ENCODE data around the gene CHP2. TPM values are rescaled to one million over a fixed set of nuclear protein-coding genes. Genes with fewer than 3 reads are reported as not detected.

CHP2 gene
- polyA plus RNA-seq, 1 of the 3 experiments (the other 2 are of a cell fraction) = not detected

DNA sequence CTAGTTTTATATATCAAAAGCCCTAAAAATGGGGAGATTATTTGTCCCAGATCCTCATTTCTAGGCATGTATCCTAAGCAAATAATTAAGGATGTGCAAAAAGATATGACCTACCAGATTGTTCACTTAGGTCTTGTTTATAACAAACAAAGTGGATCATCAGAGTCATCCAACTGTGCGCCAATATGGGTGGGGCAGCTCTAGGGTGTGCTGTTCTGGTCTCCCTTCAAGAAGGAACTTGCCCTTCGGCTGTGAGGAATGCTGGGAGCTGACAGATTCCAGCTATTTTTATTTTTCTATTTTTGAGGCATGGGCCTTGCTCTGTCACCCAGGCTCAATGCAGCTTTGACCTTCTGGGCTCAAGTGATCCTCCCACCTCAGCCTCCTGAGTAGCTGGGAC is 13.8 kb downstream of the CHP2 start:
- Histone ChIP-seq H3F3A (replicated peaks; ENCODE audit: insufficient read depth) (no peaks in the 10 kb centered on the region), H3K36me3 (replicated peaks in 1 of 2; ENCODE audit: control insufficient read depth in 1 of 2, insufficient read depth in 2 of 2, low read length in 1 of 2) (no peaks in the 10 kb centered on the region), H3K4me1 (ENCODE audit: control insufficient read depth in 1 of 2, insufficient read depth in 2 of 2, low read depth in 1 of 2, low read length in 1 of 2) (no peaks in the 10 kb centered on the region), H3K27ac (ENCODE audit: low read depth in 2 of 2, low read length in 1 of 2) (no peak overlapping the region), H3K4me3 (ENCODE audit: low read depth in 2 of 2, low read length in 1 of 2) (no peak overlapping the region), H3K9me2 (no peaks in the 10 kb centered on the region), H3K4me2 (no peak overlapping the region), H3K27me3 (ENCODE audit: insufficient read depth) (no peaks in the 10 kb centered on the region), H4K20me1 (ENCODE audit: insufficient read depth) (no peaks in the 10 kb centered on the region), H3K9ac (no peak overlapping the region), H3K9me3 (no peaks in the 10 kb centered on the region), H3K79me2 (ENCODE audit: insufficient read depth) (no peaks in the 10 kb centered on the region), H2AFZ (ENCODE audit: low read depth) (no peak overlapping the region)
- CTCF ChIA-PET = interaction anchor here (0.8 kb wide), 2 partner anchors 35 to 730 kb away, joined by 3 read pairs; no protein-coding TSS in a partner anchor
- TF ChIP-seq, protein P1, sequence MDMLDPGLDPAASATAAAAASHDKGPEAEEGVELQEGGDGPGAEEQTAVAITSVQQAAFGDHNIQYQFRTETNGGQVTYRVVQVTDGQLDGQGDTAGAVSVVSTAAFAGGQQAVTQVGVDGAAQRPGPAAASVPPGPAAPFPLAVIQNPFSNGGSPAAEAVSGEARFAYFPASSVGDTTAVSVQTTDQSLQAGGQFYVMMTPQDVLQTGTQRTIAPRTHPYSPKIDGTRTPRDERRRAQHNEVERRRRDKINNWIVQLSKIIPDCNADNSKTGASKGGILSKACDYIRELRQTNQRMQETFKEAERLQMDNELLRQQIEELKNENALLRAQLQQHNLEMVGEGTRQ (IDR thresholded peaks at IDR 0.05; ENCODE audit: borderline replicate concordance, low read depth, low read length) = no peak
- TF ChIP-seq, protein P2, sequence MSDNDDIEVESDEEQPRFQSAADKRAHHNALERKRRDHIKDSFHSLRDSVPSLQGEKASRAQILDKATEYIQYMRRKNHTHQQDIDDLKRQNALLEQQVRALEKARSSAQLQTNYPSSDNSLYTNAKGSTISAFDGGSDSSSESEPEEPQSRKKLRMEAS (IDR thresholded peaks at IDR 0.05; ENCODE audit: low read depth) = no peak
- TF ChIP-seq GABPA (IDR thresholded peaks at IDR 0.05; ENCODE audit: low read depth) = no peak
- TF ChIP-seq, protein P3, sequence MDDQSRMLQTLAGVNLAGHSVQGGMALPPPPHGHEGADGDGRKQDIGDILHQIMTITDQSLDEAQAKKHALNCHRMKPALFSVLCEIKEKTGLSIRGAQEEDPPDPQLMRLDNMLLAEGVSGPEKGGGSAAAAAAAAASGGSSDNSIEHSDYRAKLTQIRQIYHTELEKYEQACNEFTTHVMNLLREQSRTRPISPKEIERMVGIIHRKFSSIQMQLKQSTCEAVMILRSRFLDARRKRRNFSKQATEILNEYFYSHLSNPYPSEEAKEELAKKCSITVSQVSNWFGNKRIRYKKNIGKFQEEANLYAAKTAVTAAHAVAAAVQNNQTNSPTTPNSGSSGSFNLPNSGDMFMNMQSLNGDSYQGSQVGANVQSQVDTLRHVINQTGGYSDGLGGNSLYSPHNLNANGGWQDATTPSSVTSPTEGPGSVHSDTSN (IDR thresholded peaks at IDR 0.05) = no peak
- no peak for TF ChIP-seq RCOR1 (IDR thresholded peaks at IDR 0.05; ENCODE audit: low read length)
- TF ChIP-seq TCF12 (IDR thresholded peaks at IDR 0.05) = no peak
- TF ChIP-seq, protein P4, sequence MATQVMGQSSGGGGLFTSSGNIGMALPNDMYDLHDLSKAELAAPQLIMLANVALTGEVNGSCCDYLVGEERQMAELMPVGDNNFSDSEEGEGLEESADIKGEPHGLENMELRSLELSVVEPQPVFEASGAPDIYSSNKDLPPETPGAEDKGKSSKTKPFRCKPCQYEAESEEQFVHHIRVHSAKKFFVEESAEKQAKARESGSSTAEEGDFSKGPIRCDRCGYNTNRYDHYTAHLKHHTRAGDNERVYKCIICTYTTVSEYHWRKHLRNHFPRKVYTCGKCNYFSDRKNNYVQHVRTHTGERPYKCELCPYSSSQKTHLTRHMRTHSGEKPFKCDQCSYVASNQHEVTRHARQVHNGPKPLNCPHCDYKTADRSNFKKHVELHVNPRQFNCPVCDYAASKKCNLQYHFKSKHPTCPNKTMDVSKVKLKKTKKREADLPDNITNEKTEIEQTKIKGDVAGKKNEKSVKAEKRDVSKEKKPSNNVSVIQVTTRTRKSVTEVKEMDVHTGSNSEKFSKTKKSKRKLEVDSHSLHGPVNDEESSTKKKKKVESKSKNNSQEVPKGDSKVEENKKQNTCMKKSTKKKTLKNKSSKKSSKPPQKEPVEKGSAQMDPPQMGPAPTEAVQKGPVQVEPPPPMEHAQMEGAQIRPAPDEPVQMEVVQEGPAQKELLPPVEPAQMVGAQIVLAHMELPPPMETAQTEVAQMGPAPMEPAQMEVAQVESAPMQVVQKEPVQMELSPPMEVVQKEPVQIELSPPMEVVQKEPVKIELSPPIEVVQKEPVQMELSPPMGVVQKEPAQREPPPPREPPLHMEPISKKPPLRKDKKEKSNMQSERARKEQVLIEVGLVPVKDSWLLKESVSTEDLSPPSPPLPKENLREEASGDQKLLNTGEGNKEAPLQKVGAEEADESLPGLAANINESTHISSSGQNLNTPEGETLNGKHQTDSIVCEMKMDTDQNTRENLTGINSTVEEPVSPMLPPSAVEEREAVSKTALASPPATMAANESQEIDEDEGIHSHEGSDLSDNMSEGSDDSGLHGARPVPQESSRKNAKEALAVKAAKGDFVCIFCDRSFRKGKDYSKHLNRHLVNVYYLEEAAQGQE (IDR thresholded peaks at IDR 0.05; ENCODE audit: low read depth, low read length) = no peak
- TF ChIP-seq, protein P5, sequence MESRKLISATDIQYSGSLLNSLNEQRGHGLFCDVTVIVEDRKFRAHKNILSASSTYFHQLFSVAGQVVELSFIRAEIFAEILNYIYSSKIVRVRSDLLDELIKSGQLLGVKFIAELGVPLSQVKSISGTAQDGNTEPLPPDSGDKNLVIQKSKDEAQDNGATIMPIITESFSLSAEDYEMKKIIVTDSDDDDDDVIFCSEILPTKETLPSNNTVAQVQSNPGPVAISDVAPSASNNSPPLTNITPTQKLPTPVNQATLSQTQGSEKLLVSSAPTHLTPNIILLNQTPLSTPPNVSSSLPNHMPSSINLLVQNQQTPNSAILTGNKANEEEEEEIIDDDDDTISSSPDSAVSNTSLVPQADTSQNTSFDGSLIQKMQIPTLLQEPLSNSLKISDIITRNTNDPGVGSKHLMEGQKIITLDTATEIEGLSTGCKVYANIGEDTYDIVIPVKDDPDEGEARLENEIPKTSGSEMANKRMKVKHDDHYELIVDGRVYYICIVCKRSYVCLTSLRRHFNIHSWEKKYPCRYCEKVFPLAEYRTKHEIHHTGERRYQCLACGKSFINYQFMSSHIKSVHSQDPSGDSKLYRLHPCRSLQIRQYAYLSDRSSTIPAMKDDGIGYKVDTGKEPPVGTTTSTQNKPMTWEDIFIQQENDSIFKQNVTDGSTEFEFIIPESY (IDR thresholded peaks at IDR 0.05; ENCODE audit: borderline replicate concordance, low read depth) = no peak
- no peak for TF ChIP-seq YY1 (IDR thresholded peaks at IDR 0.05; ENCODE audit: low read depth)
- TF ChIP-seq SMC3 (IDR thresholded peaks at IDR 0.05; ENCODE audit: low read depth, low read length) = no peak
- no peak for TF ChIP-seq NFIC (IDR thresholded peaks at IDR 0.05; ENCODE audit: borderline replicate concordance)
- TF ChIP-seq FOXM1 (IDR thresholded peaks at IDR 0.05; ENCODE audit: low read depth) = no peak
- 31% methylated on average over 2 of the region's 2 CpGs for WGBS (ENCODE audit: low lambda C conversion rate)
- POLR2A ChIA-PET = no interaction called here
- no peak for DNase-seq
